Activated naive CD8-positive, alpha-beta T cell treated with anti-CD3 and anti-CD28 coated beads, Interleukin-2, amount 50 U/mL, for 24 hours (primary cell): Measurements from ENCODE around the gene ARHGAP26.

ENCODE experiments used
- ATAC-seq: fragments of 150-1000 bp; cut with Tn5 transposase; one replicate; pipeline ENCODE4 v1.10.0; 2021
- DNase-seq: peaks from one replicate; pipeline ENCODE4 v3.0.0; 2021
- H3K27ac Mint-ChIP-seq: one replicate; pipeline ENCODE4 v1.8.0; 2021; ENCODE audit warnings: mild to moderate bottlenecking, mixed read lengths
- H3K27me3 Mint-ChIP-seq: one replicate; pipeline ENCODE4 v1.8.0; 2021; ENCODE audit warnings: mixed read lengths
- H3K36me3 Mint-ChIP-seq: one replicate; pipeline ENCODE4 v1.8.0; 2021; ENCODE audit warnings: low read depth, mixed read lengths
- H3K4me1 Mint-ChIP-seq: one replicate; pipeline ENCODE4 v1.8.0; 2021; ENCODE audit warnings: mixed read lengths
- H3K4me3 Mint-ChIP-seq: one replicate; pipeline ENCODE4 v1.8.0; 2021; ENCODE audit warnings: mild to moderate bottlenecking, moderate library complexity, mixed read lengths
- H3K9me3 Mint-ChIP-seq: one replicate; pipeline ENCODE4 v1.8.0; 2021; ENCODE audit warnings: mixed read lengths

The ARHGAP26 gene

DNA sequence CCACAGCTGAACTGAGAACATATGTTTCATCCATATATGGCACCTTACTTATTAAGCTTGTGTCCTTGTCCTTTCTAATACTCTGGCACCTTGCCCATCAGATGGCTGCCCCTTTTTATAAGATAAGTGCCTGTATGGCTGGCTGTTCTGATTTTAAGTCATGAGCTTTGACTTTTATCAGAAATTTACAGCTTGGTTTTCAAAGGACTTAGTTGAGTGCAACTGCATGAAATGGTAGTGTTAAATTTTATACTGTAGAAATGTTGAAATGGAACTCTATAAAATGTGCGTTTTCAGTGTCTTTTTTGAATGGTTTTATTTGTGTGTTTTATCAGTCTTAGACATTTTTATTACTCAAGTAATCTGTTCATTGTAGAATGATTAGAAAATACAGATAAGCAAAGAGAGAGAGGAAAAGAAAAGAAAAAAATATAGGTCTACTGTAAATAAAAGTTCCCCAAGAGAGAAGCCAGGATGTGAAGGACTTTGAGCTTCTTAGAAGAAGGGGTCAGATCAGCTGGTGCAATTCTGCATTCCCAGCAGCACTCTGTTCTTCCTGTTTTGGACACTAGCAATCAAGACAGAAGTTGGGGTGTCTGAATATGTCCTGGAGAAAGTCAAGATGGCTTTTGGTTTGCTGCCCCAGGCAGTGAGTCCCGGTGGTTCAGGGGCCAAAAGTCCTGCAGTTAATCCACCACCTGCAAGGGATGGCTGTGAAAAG is 38.9 kb downstream of the ARHGAP26 start:
- DNase-seq (no peak), ATAC-seq (no peak)
- no peak overlapping the region for H3K27ac Mint-ChIP-seq
- H3K4me1 Mint-ChIP-seq, result peaks cover 13% of the 10 kb centered on the region
- no peak overlapping the region for H3K4me3 Mint-ChIP-seq
- H3K36me3 Mint-ChIP-seq, result no peaks in the 10 kb centered on the region
- no peaks in the 10 kb centered on the region for H3K27me3 Mint-ChIP-seq
- H3K9me3 Mint-ChIP-seq, result no peaks in the 10 kb centered on the region

DNA sequence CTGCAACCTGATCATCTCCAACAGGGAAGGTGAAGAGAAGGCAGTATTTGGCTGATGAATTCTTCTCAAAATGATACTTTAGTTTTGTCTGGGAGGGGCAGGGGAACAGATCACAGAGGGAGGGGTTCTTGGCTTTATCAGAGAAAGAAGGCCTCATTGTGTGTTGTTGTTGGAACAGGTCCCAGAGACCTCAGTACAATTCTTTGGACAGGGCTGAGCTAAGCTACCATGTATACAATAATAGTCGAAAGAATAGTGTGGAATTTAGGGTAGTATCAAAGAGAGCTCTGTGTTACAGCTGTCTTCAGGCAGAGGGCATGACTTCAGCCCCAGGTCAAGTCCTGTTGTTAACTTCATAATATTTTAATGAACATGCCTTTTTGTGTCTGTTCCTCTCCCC is 39.9 kb downstream of the ARHGAP26 start:
- no peak overlapping the region for H3K4me3 Mint-ChIP-seq
- no peaks in the 10 kb centered on the region for H3K36me3 Mint-ChIP-seq
- no peak overlapping the region for H3K27ac Mint-ChIP-seq
- ATAC-seq (no peak), DNase-seq (no peak)
- no peaks in the 10 kb centered on the region for H3K27me3 Mint-ChIP-seq
- peaks cover 13% of the 10 kb centered on the region for H3K4me1 Mint-ChIP-seq
- no peaks in the 10 kb centered on the region for H3K9me3 Mint-ChIP-seq

DNA sequence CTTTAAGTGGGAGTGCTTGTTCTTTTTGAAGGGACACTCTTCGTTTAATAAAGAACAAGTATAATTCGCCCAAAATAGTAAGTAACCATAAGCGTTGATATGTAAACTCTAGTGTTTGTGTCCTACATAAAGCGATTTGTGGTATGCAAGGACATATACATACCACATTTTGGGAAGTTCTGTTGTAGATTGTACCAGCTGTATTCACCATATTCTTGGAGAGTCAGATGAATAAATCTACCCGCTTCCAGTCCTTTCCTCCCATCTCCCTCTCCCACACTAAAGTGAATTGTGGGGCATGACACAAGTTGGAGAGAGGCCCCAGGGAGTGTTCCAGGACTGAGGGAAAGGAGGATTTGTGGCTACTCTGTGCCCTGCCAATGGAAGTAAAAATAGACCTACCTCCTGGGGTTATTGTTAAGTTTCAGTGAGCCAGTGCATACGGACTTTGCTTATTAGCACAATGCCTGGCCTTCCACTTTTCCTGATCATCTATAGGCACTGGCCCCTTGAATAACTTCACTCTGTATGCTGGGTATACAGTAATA is 40.6 kb downstream of the ARHGAP26 start:
- H3K9me3 Mint-ChIP-seq, result no peaks in the 10 kb centered on the region
- no peaks in the 10 kb centered on the region for H3K36me3 Mint-ChIP-seq
- no peaks in the 10 kb centered on the region for H3K27me3 Mint-ChIP-seq
- no peak overlapping the region for H3K4me3 Mint-ChIP-seq
- DNase-seq (no peak), ATAC-seq (no peak)
- H3K27ac Mint-ChIP-seq, result no peak overlapping the region
- H3K4me1 Mint-ChIP-seq, result peaks cover 13% of the 10 kb centered on the region

DNA sequence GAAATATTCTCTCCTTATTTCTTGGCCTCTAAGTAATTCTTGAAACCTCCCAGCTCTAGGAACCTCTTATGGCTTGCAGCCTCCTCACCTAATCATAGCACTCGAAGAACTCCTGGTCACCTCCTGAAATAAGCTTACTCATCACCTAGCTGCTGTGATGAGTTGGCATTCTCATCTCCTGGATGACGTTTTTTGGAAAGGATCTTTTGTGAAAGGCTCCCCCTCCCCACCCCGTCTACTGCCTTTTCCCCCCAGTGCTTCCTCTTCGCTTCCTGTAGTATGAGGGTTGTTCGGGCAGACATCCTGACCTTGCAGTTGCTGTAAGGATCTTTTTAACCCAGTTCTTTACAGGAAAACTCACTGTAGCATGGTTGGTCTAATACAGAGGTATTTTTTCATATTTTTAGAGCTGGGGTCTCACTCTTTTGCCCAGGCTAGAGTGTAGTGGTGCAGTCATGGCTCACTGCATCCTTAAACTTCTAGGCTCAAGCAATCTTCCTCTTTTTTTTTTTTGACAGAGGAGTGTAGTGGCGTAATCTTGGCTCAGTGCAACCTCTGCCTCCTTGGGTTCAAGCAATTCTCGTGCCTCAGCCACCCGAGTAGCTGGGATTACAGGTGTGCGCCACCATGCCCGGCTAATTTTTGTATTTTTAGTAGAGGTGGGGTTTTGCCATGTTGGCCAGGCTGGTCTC is 41.8 kb downstream of the ARHGAP26 start:
- Mint-ChIP-seq H3K4me1 (peaks cover 22% of the 10 kb centered on the region), H3K27me3 (no peaks in the 10 kb centered on the region), H3K36me3 (no peaks in the 10 kb centered on the region), H3K9me3 (no peaks in the 10 kb centered on the region), H3K27ac (no peak overlapping the region), H3K4me3 (no peak overlapping the region)
- DNase-seq (no peak), ATAC-seq (no peak)

DNA sequence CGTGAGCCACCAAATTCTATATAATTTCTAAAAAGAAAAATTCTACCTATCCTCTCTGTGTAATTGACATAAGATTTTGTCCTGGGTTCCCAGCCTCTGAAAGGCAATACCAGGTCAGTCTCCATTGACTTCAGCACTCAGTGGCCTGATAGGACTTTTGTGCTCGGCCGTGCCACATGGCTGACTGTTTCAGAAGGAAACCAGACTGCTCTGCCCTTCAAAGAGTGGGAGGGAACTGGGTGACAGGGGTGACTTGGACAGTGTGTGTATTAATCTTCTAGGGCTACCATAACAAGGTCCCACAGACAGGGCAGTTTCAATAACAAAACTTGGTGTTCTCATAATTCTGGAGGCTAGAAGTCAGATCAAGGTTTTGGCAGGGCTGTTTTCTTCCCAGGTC is 43.0 kb downstream of the ARHGAP26 start:
- H3K36me3 Mint-ChIP-seq, result no peaks in the 10 kb centered on the region
- H3K4me3 Mint-ChIP-seq, result no peak overlapping the region
- no peak for DNase-seq
- peaks cover 30% of the 10 kb centered on the region for H3K4me1 Mint-ChIP-seq
- no peak for ATAC-seq
- no peak overlapping the region for H3K27ac Mint-ChIP-seq
- no peaks in the 10 kb centered on the region for H3K27me3 Mint-ChIP-seq
- H3K9me3 Mint-ChIP-seq, result no peaks in the 10 kb centered on the region

DNA sequence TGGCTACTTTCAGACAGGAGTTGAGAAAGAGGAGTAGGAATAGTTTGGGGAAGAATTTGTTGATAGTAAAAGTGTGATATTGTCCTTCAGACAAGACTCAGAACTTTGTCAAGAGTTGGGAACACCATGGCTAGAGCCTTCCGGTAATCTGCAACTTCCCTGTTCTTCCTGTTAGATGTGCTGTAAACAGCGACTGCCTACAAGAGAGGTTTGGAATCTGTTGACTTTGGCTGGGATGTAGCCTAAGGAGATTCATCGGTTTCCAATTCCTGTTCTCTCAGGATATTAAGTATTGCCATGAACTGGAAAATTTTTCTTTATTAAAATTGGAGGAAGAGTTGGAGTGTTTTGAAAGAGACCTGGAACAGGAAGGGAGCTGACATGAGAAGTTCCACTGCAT is 43.9 kb downstream of the ARHGAP26 start:
- H3K9me3 Mint-ChIP-seq, result no peaks in the 10 kb centered on the region
- no peak overlapping the region for H3K27ac Mint-ChIP-seq
- no peaks in the 10 kb centered on the region for H3K36me3 Mint-ChIP-seq
- H3K4me1 Mint-ChIP-seq, result peaks cover 27% of the 10 kb centered on the region
- no peak for ATAC-seq
- H3K27me3 Mint-ChIP-seq, result no peaks in the 10 kb centered on the region
- no peak overlapping the region for H3K4me3 Mint-ChIP-seq
- no peak for DNase-seq

DNA sequence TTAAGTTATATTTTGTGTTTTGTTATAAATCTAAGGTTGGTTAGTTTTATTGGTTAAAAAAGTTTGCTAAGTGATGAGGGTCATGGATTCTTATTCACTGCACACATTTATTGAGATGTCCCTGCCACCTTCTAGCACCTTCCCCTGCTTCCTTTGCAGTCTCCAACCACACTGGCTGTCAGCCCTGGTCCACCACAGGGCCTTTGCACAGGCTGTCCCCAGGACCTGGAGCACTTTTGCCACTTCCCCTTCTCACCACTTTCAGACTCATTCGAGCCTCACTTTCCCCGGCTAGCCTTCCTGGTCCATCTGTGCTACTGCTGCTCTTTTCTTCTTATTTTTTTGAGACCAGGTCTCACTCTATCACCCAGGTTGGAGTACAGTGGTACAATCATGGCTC is 45.3 kb downstream of the ARHGAP26 start:
- H3K27me3 Mint-ChIP-seq, result no peaks in the 10 kb centered on the region
- H3K9me3 Mint-ChIP-seq, result no peaks in the 10 kb centered on the region
- no peak overlapping the region for H3K4me3 Mint-ChIP-seq
- no peaks in the 10 kb centered on the region for H3K36me3 Mint-ChIP-seq
- ATAC-seq (no peak), DNase-seq (no peak)
- H3K27ac Mint-ChIP-seq, result no peak overlapping the region
- peaks cover 31% of the 10 kb centered on the region for H3K4me1 Mint-ChIP-seq

DNA sequence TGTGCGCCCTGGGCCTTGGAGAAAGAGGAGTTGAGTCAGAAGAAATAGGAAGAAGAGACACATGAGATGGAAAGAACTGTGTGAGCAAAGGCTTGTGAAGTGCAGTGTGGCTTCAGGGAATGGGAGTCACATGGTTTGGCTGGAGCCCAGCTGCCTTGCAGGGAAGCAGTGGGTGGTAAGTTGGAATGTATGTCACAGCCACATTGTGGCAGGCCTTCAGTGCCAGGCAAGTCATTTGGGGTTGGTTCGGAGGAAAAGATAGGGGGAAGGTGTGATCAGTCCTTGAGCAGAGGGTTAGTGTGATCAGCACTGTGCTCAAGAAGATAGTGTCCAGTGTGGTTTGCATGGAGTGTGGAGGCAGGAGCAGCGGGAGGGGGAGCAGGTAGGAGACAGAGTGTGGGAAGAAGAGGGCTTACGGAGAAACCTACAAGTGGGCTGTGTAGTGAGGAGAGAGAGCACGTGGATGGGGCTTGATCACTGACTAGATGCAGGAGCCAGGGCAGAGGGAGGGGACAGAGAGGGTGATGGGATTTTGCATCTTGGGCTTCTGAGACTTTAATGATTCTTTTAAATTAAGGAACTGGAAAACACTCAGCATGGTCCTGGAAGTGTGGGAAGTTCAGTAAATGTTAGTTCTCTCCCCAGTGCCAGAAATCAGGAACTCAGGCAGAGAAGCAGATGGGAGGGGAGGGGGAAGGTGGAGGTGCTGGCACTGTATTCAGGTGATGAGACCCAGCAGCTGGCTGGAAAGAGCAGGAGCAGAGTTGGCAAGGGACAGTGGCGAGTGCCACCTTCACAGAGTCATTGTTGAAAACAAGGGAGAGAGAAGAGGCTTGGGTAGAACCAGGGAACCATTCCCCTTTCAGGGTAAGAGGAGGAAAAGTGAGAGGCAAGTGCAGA is 46.6 kb downstream of the ARHGAP26 start:
- Mint-ChIP-seq H3K4me3 (no peak overlapping the region), H3K4me1 (peaks cover 42% of the 10 kb centered on the region), H3K27ac (no peak overlapping the region), H3K9me3 (no peaks in the 10 kb centered on the region), H3K36me3 (no peaks in the 10 kb centered on the region), H3K27me3 (no peaks in the 10 kb centered on the region)
- ATAC-seq (peak; percentile 55), DNase-seq (no peak)

DNA sequence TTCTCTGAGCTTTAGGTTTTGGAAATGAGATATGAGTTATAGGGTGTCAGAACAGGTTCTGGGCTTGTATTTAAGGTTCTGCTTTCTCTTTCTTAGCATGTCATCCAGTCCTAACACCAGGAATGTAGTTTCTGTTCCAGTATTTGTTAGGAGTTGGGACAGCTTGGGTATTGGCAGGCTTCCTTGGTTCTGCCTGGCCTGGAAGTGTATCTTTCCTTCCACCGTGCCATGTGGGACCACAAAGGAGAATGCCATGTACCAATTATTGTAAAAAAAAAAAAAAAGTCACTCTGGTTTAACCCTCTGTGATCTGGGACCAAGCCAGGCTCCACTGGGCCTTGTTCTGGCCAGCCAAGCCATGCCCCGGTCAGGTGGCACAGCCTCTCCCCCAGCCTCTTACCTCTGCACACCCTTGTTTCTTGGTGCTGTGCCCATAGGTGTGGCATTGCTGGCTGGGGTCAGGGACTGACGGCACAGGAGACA is 47.8 kb downstream of the ARHGAP26 start:
- Mint-ChIP-seq H3K9me3 (no peaks in the 10 kb centered on the region), H3K27me3 (no peaks in the 10 kb centered on the region), H3K27ac (no peak overlapping the region), H3K36me3 (no peaks in the 10 kb centered on the region), H3K4me1 (peaks cover 50% of the 10 kb centered on the region), H3K4me3 (no peak overlapping the region)
- no peak for ATAC-seq
- DNase-seq, result no peak

DNA sequence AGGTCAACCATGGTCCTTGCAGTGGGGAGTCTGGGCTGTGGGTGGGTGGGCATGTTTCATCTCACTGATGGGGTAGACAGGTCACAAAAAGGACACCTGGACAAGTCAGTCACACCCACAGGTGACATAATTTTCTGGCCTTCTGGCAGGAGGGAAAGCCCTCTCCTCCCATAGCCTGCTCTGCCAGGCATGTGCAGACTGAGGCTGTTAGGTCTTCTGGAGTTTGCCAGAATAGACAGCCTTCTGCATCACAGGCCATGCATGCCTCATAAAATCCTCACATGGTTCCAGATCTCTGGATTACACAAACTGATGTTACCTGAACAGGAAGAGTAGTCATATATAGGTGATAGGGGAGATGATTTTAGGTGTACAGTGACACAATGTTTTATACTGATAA is 49.1 kb downstream of the ARHGAP26 start:
- no peak overlapping the region for H3K27ac Mint-ChIP-seq
- H3K27me3 Mint-ChIP-seq, result no peaks in the 10 kb centered on the region
- peaks cover 62% of the 10 kb centered on the region for H3K4me1 Mint-ChIP-seq
- no peak for DNase-seq
- H3K4me3 Mint-ChIP-seq, result no peak overlapping the region
- no peaks in the 10 kb centered on the region for H3K36me3 Mint-ChIP-seq
- no peak for ATAC-seq
- H3K9me3 Mint-ChIP-seq, result no peaks in the 10 kb centered on the region

DNA sequence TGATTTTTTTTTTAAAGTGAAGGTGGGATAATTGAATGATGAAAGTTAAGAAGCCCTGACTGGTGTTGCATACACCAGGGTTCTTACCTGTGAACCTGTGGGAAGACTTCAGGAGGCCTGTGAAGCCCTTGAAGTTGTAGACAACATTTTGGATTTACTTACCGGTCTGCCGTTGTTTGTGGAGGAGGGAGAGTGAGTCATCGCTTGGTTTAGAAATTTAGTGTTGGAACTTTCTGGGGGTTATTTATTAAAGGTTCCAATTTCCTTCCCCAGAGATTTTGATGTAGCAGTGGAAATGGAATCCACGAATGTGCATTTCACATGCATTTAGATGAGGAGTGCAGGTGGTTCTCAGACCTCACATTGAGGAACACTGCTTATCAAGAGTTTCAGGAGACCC is 49.6 kb downstream of the ARHGAP26 start:
- H3K27me3 Mint-ChIP-seq, result no peaks in the 10 kb centered on the region
- H3K4me3 Mint-ChIP-seq, result no peak overlapping the region
- H3K27ac Mint-ChIP-seq, result no peak overlapping the region
- H3K36me3 Mint-ChIP-seq, result no peaks in the 10 kb centered on the region
- DNase-seq (no peak), ATAC-seq (no peak)
- H3K4me1 Mint-ChIP-seq, result peaks cover 65% of the 10 kb centered on the region
- H3K9me3 Mint-ChIP-seq, result no peaks in the 10 kb centered on the region

DNA sequence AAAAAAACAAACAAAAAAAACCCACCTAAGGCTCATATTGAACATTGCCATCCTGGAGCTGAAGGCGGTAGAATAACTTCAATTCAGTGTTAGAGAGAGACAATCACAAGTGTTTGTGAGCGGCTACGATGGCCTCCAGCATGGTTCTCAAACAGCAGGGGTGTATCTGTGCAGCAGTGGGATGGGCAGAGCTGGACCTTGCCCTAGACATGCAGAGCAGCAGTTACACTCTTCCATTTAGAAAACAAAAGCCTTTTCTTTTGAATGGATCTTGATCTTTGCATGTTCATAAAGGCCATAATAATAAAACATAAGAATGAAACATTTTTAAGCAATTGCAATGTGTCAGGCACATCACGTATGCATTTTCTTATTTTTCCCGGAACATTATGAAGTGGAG is 50.3 kb downstream of the ARHGAP26 start:
- ATAC-seq, result no peak
- no peak for DNase-seq
- no peak overlapping the region for H3K27ac Mint-ChIP-seq
- H3K4me3 Mint-ChIP-seq, result no peak overlapping the region
- H3K4me1 Mint-ChIP-seq, result peaks cover 65% of the 10 kb centered on the region
- H3K9me3 Mint-ChIP-seq, result no peaks in the 10 kb centered on the region
- no peaks in the 10 kb centered on the region for H3K27me3 Mint-ChIP-seq
- H3K36me3 Mint-ChIP-seq, result no peaks in the 10 kb centered on the region

DNA sequence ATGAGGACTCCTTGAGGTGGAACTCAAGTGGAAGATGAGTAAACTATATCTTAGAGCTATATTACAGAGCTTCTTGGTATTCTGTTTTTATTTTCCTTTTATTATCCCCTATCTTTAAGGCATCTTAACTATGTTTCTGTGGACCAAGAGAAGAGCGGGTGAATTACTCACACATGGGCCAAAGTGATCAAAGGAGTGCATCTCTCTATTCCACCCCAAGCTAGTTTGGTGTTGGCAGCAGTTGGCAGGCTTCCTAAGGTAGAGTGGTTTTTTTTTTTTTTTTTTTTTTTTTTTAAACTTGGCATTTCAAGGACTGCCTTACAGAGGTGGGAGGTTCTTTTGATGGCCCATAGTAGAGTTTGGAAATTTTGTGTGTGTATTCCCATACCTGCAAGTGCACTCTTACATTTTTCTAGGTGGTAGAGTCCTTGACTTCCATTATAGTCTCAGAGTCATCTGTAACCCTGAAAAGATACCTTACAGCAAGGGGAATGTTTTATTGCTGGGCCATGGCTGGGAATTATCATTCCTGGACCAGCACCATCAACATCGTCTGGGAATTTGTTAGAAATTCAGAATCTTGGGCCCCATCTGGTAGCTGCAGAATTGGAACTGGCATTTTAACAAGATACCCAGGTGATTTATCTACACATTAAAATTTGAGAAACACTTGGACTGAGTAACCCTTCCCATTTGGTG is 51.0 kb downstream of the ARHGAP26 start:
- Mint-ChIP-seq H3K4me3 (no peak overlapping the region), H3K4me1 (peaks cover 69% of the 10 kb centered on the region), H3K27me3 (no peaks in the 10 kb centered on the region), H3K9me3 (no peaks in the 10 kb centered on the region), H3K27ac (peak overlapping the region; percentile 15), H3K36me3 (no peaks in the 10 kb centered on the region)
- DNase-seq (no peak), ATAC-seq (no peak)
